ENCODE results near the gene TBC1D5. TPM values are rescaled to one million over a fixed set of nuclear protein-coding genes. Genes with fewer than 3 reads are reported as not detected.

TBC1D5 gene
- total RNA-seq, 1 donor from 2014 or later = 75.6 TPM

- Histone ChIP-seq H3K4me3 (no peak overlapping the region), H3K9me3 (no peaks in the 10 kb centered on the region), H3K36me3 (no peaks in the 10 kb centered on the region), H3K27me3 (ENCODE audit: low read depth) (no peaks in the 10 kb centered on the region), H3K27ac (no peak overlapping the region), H3K4me1 (peaks cover 4% of the 10 kb centered on the region)
- ATAC-seq (peak in 1 of 2 donors; percentile 32), DNase-seq (no peak)
- no peak for TF ChIP-seq CTCF (IDR thresholded peaks at IDR 0.05)
- intact Hi-C loops (cut with DNase I) = no loop called here
These were observed 10.6 kb upstream of the TBC1D5 start for GRCh38 chr3:17752876-17753631.

GRCh38 chr3:17752436-17752835 is 10.0 kb upstream of the TBC1D5 start:
- H3K4me3 ChIP-seq = no peak overlapping the region
- ATAC-seq = no peak
- H3K27me3 ChIP-seq (ENCODE audit: low read depth) = no peaks in the 10 kb centered on the region

GRCh38 chr3:17749705-17750293 is 7.4 kb upstream of the TBC1D5 start:
- no peak overlapping the region for H3K27ac ChIP-seq
- TF ChIP-seq CTCF (IDR thresholded peaks at IDR 0.05) = no peak
- intact Hi-C loops (cut with DNase I) = no loop called here
- H3K9me3 ChIP-seq = no peaks in the 10 kb centered on the region
- no peak overlapping the region for H3K4me3 ChIP-seq
- peaks cover 4% of the 10 kb centered on the region for H3K4me1 ChIP-seq
- DNase-seq (no peak), ATAC-seq (no peak)
- no peaks in the 10 kb centered on the region for H3K27me3 ChIP-seq (ENCODE audit: low read depth)
- no peaks in the 10 kb centered on the region for H3K36me3 ChIP-seq

More at GRCh38 chr3:17752436-17752835, 10.0 kb upstream of the TBC1D5 start:
- no peak for TF ChIP-seq CTCF (IDR thresholded peaks at IDR 0.05)
- Histone ChIP-seq H3K4me1 (peaks cover 4% of the 10 kb centered on the region), H3K9me3 (no peaks in the 10 kb centered on the region), H3K36me3 (no peaks in the 10 kb centered on the region), H3K27ac (no peak overlapping the region)
- intact Hi-C loops (cut with DNase I) = no loop called here
- no peak for DNase-seq

GRCh38 chr3:17749281-17749680 is 6.8 kb upstream of the TBC1D5 start:
- TF ChIP-seq CTCF (IDR thresholded peaks at IDR 0.05) = no peak
- H3K4me1 ChIP-seq = peaks cover 4% of the 10 kb centered on the region
- no peak overlapping the region for H3K4me3 ChIP-seq
- intact Hi-C loops (cut with DNase I) = no loop called here
- no peaks in the 10 kb centered on the region for H3K27me3 ChIP-seq (ENCODE audit: low read depth)
- H3K27ac ChIP-seq = no peak overlapping the region
- DNase-seq = no peak
- no peaks in the 10 kb centered on the region for H3K9me3 ChIP-seq
- H3K36me3 ChIP-seq = no peaks in the 10 kb centered on the region
- peak in 1 of 2 donors; percentile 28 for ATAC-seq

- Histone ChIP-seq H3K36me3 (no peaks in the 10 kb centered on the region), H3K4me3 (no peak overlapping the region), H3K27me3 (ENCODE audit: low read depth) (no peaks in the 10 kb centered on the region), H3K4me1 (peaks cover 9% of the 10 kb centered on the region), H3K27ac (no peak overlapping the region), H3K9me3 (no peaks in the 10 kb centered on the region)
- no peak for TF ChIP-seq CTCF (IDR thresholded peaks at IDR 0.05)
- ATAC-seq (no peak), DNase-seq (no peak)
- intact Hi-C loops (cut with DNase I) = no loop called here
These were observed 5.4 kb upstream of the TBC1D5 start for GRCh38 chr3:17747890-17748247.
